Measurements from ENCODE around the gene AP4M1.

AP4M1 gene

DNA sequence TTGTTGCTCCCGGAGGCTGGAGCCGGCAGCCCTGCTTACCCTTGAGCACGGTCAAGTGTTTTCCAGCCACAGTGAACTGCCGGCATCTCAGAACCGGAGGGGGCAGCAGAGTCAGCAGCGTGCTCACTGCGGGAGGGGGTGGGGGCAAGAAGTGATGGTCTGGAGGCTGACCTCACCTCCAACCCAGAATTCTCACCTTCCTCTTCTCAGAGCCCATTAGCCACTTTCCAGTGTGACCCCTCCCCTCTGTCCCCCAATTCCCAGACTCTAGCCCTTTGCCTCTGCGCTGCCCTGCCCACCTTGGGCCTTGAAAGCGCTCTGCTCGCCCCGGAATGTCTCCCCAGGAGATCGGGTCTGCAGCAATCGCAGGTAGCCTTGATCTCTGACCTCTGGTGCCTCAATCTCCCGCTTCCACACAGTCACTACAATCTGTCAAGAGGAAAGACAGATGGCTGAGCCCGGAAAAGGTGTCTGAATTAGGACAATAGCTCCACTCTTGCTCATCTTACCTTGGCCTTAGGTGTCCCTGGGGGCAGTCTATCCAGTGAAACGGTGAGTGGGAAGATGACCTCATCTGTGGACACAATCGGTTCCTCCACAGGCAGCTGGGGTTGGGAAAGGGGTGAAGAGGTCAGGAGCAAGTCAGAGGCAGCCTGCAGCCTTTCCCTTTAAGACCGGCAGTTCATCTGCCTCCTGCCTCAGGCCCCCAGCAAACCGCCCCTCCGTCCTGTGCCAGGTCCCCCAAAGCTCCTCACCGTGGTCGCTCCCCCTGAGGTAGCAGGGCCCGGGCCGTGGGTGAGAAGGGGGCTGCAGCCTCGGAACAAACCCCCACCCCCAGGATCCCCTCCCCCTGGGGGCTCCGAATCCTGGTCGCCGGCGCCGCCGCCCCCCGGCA, 56.1 kb downstream of the AP4M1 start:
- DNase-seq (ENCODE audit: low spot score) = peak; percentile 84
